Measurements from ENCODE around the gene DLG4.

DLG4 gene

DNA sequence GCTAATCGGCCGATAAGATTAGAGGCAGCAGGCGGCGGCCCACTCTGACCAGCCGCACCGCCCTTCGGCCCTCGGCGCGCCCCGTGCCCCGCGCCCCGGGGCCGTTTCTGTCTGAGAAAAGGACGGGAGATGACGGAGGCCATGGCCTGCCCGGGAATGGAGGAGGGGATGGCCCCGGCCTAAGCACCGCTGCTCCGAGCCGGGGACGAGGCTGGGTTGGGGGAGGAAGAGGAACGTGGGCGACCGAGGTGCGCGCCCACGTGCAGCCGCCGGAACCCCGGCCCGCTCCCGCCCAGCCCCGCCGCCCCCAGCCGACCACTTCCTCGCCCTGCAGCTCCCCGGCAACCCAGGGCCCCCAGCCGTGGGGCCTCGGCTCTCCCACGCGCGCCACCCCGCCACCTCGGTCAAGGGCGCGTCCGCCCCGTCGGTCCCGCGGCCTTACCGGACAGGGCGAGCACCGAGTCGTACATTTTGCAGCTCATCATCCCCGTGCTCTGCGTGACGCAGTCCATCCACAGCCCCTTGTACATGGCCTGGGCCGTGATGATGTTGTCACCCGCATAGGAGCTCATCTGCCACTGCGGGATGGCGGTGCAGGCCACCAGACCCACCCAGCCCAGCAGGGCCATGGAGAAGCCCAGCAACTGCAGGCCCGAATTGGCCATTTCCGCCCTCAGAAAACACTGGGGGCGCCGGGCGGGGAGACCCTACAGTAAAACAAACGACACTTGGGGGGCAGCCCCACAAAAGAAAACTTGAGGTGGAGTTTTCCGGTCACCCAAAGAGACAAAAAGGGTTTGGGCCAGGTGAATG, 41.9 kb upstream of the DLG4 start:
- in situ Hi-C loops (cut with MboI; ENCODE audit: low sequenced_read_pairs, unreplicated experiment): no loop called here
- TF ChIP-seq, protein P1, sequence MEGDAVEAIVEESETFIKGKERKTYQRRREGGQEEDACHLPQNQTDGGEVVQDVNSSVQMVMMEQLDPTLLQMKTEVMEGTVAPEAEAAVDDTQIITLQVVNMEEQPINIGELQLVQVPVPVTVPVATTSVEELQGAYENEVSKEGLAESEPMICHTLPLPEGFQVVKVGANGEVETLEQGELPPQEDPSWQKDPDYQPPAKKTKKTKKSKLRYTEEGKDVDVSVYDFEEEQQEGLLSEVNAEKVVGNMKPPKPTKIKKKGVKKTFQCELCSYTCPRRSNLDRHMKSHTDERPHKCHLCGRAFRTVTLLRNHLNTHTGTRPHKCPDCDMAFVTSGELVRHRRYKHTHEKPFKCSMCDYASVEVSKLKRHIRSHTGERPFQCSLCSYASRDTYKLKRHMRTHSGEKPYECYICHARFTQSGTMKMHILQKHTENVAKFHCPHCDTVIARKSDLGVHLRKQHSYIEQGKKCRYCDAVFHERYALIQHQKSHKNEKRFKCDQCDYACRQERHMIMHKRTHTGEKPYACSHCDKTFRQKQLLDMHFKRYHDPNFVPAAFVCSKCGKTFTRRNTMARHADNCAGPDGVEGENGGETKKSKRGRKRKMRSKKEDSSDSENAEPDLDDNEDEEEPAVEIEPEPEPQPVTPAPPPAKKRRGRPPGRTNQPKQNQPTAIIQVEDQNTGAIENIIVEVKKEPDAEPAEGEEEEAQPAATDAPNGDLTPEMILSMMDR (IDR thresholded peaks at IDR 0.05; ENCODE audit: borderline replicate concordance, control extremely low read depth, extremely low read depth, insufficient read depth, missing control alignments): no peak
- DNase-seq (ENCODE audit: low spot score): peak; percentile 71

DNA sequence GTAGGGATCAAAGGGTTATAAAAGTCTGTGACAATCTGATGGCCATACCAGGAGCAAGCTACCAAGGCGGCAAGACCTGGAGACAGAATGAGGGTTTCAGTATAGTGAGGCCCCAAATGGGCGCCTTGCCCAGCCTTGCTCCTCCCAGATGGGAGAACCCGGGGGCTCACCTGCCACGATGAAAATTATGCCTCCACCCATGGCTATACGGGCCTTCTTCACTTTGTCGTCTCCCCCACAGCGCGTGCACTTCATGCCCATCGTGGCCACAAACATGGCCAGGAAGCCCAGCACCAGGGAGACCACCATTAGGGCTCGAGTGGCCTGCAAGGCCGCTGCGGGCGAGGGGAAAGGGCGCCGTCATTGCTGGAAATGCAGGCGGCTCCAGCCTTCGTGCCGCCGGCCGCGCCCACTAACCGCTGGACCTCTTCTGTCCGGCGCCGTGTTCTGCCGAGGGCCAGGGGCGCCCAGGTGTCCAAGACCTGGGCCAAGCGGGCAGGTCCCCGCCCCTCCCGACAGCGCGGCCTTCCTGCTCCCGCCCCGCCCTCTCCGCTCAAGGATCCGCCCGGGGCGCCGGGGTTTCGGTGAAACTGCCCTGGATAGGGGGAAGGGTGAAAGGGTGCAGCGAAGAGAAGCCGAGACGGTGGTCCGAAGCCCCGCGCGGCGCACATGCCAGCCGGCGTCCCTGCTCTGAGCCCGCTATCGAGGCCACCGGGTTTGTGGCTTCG, 41.2 kb upstream of the DLG4 start:
- in situ Hi-C loops (cut with MboI; ENCODE audit: low sequenced_read_pairs, unreplicated experiment): no loop called here
- TF ChIP-seq, protein P1 (IDR thresholded peaks at IDR 0.05; ENCODE audit: borderline replicate concordance, control extremely low read depth, extremely low read depth, insufficient read depth, missing control alignments): no peak
- DNase-seq (ENCODE audit: low spot score): peak; percentile 65

DNA sequence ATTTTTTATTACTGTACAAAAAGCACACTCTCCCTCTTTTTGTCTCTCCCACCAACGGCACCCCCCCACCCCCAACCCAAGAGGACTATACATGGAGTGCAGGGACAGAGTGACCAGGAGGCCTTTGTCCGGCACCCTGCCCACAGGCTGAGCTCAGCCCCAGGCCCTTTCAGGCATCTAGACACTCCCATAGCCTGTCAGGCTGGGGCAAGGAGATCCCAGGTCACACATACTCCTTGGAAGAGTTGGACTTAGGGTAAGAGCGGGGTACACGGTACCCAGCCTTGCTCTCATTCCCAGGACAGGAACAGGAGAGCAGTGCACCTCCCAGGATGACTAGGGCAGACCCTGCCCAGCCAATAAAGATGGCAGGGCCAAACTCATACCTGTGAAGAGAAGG, 40.5 kb upstream of the DLG4 start:
- DNase-seq (ENCODE audit: low spot score): no peak
- in situ Hi-C loops (cut with MboI; ENCODE audit: low sequenced_read_pairs, unreplicated experiment): no loop called here
- TF ChIP-seq, protein P1 (IDR thresholded peaks at IDR 0.05; ENCODE audit: borderline replicate concordance, control extremely low read depth, extremely low read depth, insufficient read depth, missing control alignments): no peak

DNA sequence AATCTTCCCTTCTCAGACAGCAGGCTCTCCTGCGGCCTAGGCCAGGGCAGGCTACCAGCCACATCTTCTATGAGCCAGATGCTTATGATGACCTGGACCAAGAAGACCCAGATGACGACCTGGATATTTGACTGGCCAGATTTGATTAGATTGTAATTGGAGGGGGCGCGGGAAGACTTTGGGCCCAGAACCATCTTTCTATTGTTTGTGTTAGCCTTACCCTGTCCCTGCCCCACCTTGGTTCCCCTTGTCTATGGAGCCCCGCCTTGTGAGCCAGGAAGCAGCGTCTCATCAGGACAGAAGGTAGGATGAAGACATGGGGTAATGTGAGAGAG, 39.9 kb upstream of the DLG4 start:
- TF ChIP-seq, protein P1 (IDR thresholded peaks at IDR 0.05; ENCODE audit: borderline replicate concordance, control extremely low read depth, extremely low read depth, insufficient read depth, missing control alignments): no peak
- in situ Hi-C loops (cut with MboI; ENCODE audit: low sequenced_read_pairs, unreplicated experiment): no loop called here
- no peak for DNase-seq (ENCODE audit: low spot score)

DNA sequence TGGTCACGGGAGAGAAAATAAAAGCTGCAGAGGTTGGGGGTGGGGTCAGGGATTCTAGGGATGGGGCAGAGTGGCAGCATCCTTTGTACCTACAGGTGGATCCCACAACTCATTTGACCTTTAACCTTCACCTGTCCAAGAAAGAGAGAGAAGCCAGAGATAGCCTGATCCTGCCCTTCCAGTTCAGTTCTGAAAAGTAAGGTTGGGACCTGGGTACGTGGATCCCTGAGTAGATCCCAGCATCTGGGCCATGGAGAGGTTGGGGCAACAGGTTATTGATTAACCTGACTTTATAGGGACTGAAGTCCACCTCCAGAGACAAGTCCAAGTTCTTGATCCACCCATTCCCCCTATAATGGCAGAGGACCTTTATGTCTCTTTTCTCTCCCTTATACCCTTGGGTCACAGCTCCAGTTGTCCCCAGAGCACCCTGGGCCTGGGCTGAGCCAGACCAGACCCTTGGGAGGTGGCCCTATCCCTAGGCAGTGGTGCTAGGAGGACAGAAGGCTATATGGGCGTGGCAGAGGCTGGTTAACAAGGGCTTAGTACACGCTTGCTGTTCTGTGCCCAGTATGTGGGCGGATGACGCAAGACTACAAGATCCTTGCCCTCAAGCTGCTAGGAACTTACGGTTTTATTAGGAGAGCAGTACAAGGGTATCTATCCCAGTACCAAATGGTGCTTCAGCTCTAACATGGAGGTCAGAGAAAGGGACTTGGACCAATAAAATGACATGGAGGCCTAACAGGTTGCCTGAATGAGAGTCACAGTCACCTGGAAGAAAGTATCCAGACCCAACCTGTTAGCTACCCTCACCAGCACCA, 39.3 kb upstream of the DLG4 start:
- TF ChIP-seq, protein P1 (IDR thresholded peaks at IDR 0.05; ENCODE audit: borderline replicate concordance, control extremely low read depth, extremely low read depth, insufficient read depth, missing control alignments): no peak
- in situ Hi-C loops (cut with MboI; ENCODE audit: low sequenced_read_pairs, unreplicated experiment): no loop called here
- no peak for DNase-seq (ENCODE audit: low spot score)

DNA sequence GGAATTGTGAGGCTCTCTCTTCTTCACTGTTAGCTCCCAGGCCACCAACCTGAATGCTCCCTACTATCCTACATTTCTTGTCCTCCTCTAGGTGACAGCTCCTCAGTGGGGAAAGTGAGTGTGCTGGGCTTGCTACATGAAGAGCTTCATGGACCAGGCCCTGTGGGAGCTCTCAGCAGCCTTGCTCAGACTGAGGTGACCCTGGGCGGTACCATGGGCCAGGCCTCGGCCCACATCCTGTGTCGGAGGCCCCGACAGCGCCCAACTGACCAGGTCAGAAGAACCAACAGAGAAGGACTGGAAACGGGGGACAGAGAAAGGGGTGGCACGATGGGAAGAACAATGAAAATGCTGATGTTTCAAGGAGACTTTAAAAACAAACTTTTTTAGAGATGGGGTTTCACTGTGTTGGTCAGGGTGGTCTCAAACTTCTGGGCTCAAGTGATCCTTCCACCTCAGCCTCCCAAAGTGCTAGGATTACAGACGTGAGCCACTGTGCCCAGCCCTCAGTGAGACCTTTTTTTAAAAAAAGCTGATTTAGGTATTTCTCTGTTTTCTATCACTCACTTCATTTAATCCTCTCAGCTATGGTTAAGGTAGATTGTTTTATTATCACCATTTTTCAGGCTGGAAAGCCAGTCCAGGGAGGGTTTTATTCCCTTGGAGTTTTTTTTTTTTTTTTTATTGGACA, 37.3 kb upstream of the DLG4 start:
- TF ChIP-seq, protein P1 (IDR thresholded peaks at IDR 0.05; ENCODE audit: borderline replicate concordance, control extremely low read depth, extremely low read depth, insufficient read depth, missing control alignments): no peak
- in situ Hi-C loops (cut with MboI; ENCODE audit: low sequenced_read_pairs, unreplicated experiment): no loop called here
- DNase-seq (ENCODE audit: low spot score): no peak

All from GM13976 (cell line).